Stomach (tissue), 9 donors: ENCODE measurements around the gene NRP1. TPM values are rescaled to one million over a fixed set of nuclear protein-coding genes. Genes with fewer than 3 reads are reported as not detected.

Source experiments
- DNase-seq, 2 donors: peaks; one replicate each; pipeline versions ENCODE4 v3.0.0 to v3.0.0-alpha.2; 2013 to 2019
- H3K27ac ChIP-seq, 5 donors: fragments of 200-600 bp in 4 of 5; sonication (generic) in 4 of 5; one replicate each; pipeline ENCODE4 v1.5.1; 2013 to 2019; ENCODE audit warnings: mild to moderate bottlenecking in 1 of 5, moderate library complexity in 1 of 5
- H3K27me3 ChIP-seq, 3 donors: fragments of 200-600 bp; sonication (generic); one replicate each; pipeline ENCODE4 v1.5.1; 2017 to 2019; ENCODE audit warnings: mixed run types in 1 of 3
- H3K36me3 ChIP-seq, 4 donors: fragments of 200-600 bp; sonication (generic); 1 replicate in 3 of 4; 2 replicates in 1 of 4; pipeline ENCODE4 v1.5.1; 2016 to 2019
- H3K4me1 ChIP-seq, 4 donors: fragments of 200-600 bp; sonication (generic); one replicate each; pipeline ENCODE4 v1.5.1; 2016 to 2019
- H3K4me3 ChIP-seq, 4 donors: fragments of 200-600 bp; sonication (generic) in 3 of 4; one replicate each; pipeline ENCODE4 v1.5.1; 2016 to 2019; ENCODE audit warnings: mild to moderate bottlenecking in 1 of 4
- H3K9me3 ChIP-seq, 4 donors: fragments of 200-600 bp; sonication (generic); one replicate each; pipeline ENCODE4 v1.5.1; 2016 to 2019
- CTCF ChIP-seq, 7 experiments: fragments of 450-650 bp in 4 of 7; fragments of 200-600 bp in 3 of 7; sonication (generic) in 3 of 7; IDR thresholded peaks; one replicate each; pipeline ENCODE4 v1.5.1; 2016 to 2019; ENCODE audit warnings: antibody characterized with exemption in 7 of 7, control low read depth in 2 of 7, mild to moderate bottlenecking in 1 of 7
- EP300 ChIP-seq: sonication (generic); formaldehyde crosslinking; IDR thresholded peaks from one replicate; pipeline ENCODE4 v1.6.1; 2017; ENCODE audit warnings: antibody characterized with exemption
- POLR2A ChIP-seq, 4 donors: fragments of 450-650 bp; IDR thresholded peaks; one replicate each; pipeline ENCODE4 v1.6.1; 2016; ENCODE audit warnings: antibody characterized with exemption in 4 of 4, control low read depth in 2 of 4, mild to moderate bottlenecking in 1 of 4, moderate library complexity in 1 of 4
- POLR2AphosphoS5 ChIP-seq, 3 donors: sonication (generic); formaldehyde crosslinking; IDR thresholded peaks; one replicate each; pipeline ENCODE4 v1.6.1; 2016; ENCODE audit warnings: antibody characterized with exemption in 3 of 3
- WGBS, 5 donors: extraction: QIAGEN DNeasy Blood & Tissue Kit in 3 of 5; methylation state at CpG; one replicate each; pipeline versions ENCODE4 v1.1.5 to v1.1.7; 2013 to 2018; 5-methylcytosine and 5-hydroxymethylcytosine counted together
- intact Hi-C: fragments of 100-400 bp; cut with DNase I; formaldehyde crosslinking; loops from one replicate; pipeline ENCODE4 v1.15.1; 2023; ENCODE audit warnings: low total_unique reads
- polyA plus RNA-seq, 3 donors: library from polyadenylated mRNA; stranded (reverse); fragments of 200-250 nt; gene quantifications; one replicate each; pipeline ENCODE4 v1.2.3, GENCODE V29; 2013
- total RNA-seq, 5 donors: library from RNA; depleted of rRNA; stranded (reverse); fragments of >200 nt; gene quantifications; one replicate each; pipeline versions ENCODE4 v1.1.0 to v1.2.3, GENCODE V29; 2014 to 2016
- donor health status: healthy with polysubstance abuse.
- donor health status: Bipolar disorder and iron deficiency.
- donor health status: healthy.

Gene NRP1
- total and polyA plus RNA-seq, 8 donors = 4.6 to 94.7 (median 13.0) TPM

DNA sequence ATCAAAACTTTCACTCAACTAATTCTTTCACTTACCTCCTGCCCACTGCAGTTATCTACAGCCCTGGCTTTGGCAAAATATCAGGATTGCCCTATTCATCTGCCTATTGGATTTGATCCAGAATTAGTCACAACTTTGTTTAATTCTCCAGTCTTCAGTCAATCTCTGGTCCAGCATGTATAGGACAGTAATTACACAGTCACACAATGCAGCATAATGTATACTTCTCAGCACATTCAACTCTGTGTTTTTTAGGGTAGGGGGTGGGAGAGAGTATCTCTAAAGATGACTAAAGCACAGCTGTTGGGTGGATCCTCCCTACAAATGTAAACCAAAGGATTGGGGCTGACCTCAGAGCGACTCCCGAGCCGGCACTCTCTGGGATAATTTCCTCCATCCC is 17.7 kb upstream of the NRP1 start:
- 51 to 66% (median 61%) methylated on average over 3 of the region's 3 CpGs for WGBS, 5 donors
- no peak for DNase-seq
- Histone ChIP-seq H3K27ac (no peak overlapping the region), H3K27me3 (no peaks in the 10 kb centered on the region), H3K4me3 (no peak overlapping the region), H3K4me1 (peaks cover 0 to 4% (median 0%) of the 10 kb centered on the region in 4 donors), H3K36me3 (no peaks in the 10 kb centered on the region), H3K9me3 (no peaks in the 10 kb centered on the region)
- intact Hi-C loops = no loop called here
- TF ChIP-seq EP300 (no peak), CTCF (IDR thresholded peaks at IDR 0.05) (no peak), POLR2A (IDR thresholded peaks at IDR 0.05) (no peak), POLR2AphosphoS5 (IDR thresholded peaks at IDR 0.05) (no peak)

DNA sequence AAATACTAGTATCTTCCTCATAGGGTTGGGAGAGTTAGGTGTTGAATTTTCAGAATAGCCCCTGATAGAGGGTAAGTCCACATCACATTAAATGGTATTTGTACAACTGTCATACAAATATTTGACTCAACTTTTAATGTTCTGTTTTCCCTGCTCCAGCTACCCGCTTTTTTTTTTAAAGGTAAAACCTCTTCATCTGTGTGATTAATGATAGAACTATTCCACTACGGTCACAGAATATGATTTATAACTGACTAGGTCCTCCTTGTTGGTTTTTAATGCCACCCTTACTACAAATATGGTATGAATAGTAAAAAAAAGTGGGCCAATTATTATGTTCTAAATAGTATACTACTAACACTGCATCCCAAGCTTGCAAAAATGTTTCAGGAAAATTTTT is 15.6 kb upstream of the NRP1 start:
- 79 to 83% (median 82%) methylated on average over 2 of the region's 2 CpGs for WGBS, 5 donors

DNA sequence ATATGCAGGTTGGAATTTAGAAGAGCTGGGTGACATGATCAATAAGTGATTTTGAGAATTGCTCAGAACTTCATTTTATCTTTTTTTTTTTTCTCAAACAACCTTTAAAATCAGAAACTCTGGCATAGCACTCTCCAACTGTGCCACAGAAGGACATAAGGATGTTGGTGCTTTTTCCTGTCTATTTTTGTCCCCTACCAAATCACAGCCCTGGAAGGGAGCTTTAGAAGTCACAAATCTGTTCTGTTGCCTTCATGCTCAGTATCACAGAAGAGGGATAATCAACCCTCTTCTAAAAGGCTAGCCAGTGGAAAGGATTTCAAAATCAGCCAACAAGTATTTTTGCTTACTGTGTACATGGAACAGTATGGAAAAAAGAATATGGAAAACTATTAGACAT is 14.8 kb upstream of the NRP1 start:
- Histone ChIP-seq H3K4me1 (peaks cover 0 to 7% (median 0%) of the 10 kb centered on the region in 4 donors), H3K4me3 (no peak overlapping the region), H3K27ac (no peak overlapping the region), H3K9me3 (no peaks in the 10 kb centered on the region), H3K36me3 (no peaks in the 10 kb centered on the region), H3K27me3 (no peaks in the 10 kb centered on the region)
- intact Hi-C loops = no loop called here
- no peak for DNase-seq
- TF ChIP-seq POLR2A (IDR thresholded peaks at IDR 0.05) (no peak), POLR2AphosphoS5 (IDR thresholded peaks at IDR 0.05) (no peak), EP300 (no peak), CTCF (IDR thresholded peaks at IDR 0.05) (no peak)

More for the DNA sequence above, 15.6 kb upstream of the NRP1 start:
- Histone ChIP-seq H3K27ac (no peak overlapping the region), H3K27me3 (no peaks in the 10 kb centered on the region), H3K9me3 (no peaks in the 10 kb centered on the region), H3K36me3 (no peaks in the 10 kb centered on the region), H3K4me3 (no peak overlapping the region), H3K4me1 (peaks cover 0 to 7% (median 0%) of the 10 kb centered on the region in 4 donors)
- no peak for DNase-seq
- intact Hi-C loops = no loop called here
- no peak for TF ChIP-seq POLR2A (IDR thresholded peaks at IDR 0.05)
- TF ChIP-seq POLR2AphosphoS5 (IDR thresholded peaks at IDR 0.05) = no peak
- TF ChIP-seq CTCF (IDR thresholded peaks at IDR 0.05) = no peak
- no peak for TF ChIP-seq EP300

GRCh38 chr10:33347211-33347610 is 12.7 kb upstream of the NRP1 start:
- DNase-seq = no peak
- no peaks in the 10 kb centered on the region for H3K36me3 ChIP-seq
- H3K4me1 ChIP-seq = peaks cover 0 to 5% (median 0%) of the 10 kb centered on the region in 4 donors
- WGBS, 5 donors = 62 to 73% (median 63%) methylated on average over 2 of the region's 2 CpGs
- TF ChIP-seq EP300 = no peak
- no peak for TF ChIP-seq POLR2AphosphoS5 (IDR thresholded peaks at IDR 0.05)
- TF ChIP-seq POLR2A (IDR thresholded peaks at IDR 0.05) = no peak
- no peak for TF ChIP-seq CTCF (IDR thresholded peaks at IDR 0.05)
- no peaks in the 10 kb centered on the region for H3K27me3 ChIP-seq
- no peak overlapping the region for H3K4me3 ChIP-seq
- no peak overlapping the region for H3K27ac ChIP-seq
- intact Hi-C loops = no loop called here
- H3K9me3 ChIP-seq = no peaks in the 10 kb centered on the region
